SK-N-SH (cell line): Measurements from ENCODE around the gene BEX5. TPM values are rescaled to one million over a fixed set of nuclear protein-coding genes. Genes with fewer than 3 reads are reported as not detected.

Experiments
- CTCF ChIA-PET: fragments of 300-600, 350-600 bp; formaldehyde crosslinking; extraction: SDS; loops from one replicate; lab custom pipeline; 2021; lab: Yijun Ruan, JAX
- POLR2A ChIA-PET: fragments of 350-600 bp; sonication (Branson Sonifier 250); formaldehyde crosslinking; extraction: SDS; loops from one replicate; lab custom pipeline; 2020; ENCODE audit warnings: antibody characterized with exemption, inconsistent platforms; lab: Yijun Ruan, JAX
- DNase-seq: peaks from one replicate; pipeline ENCODE4 v3.0.0; 2012
- H2AFZ ChIP-seq: fragments of 200-600 bp; sonication (generic); 2 replicates; pipeline ENCODE4 v1.8.1; 2016; ENCODE audit warnings: antibody characterized with exemption, mild to moderate bottlenecking, low read depth
- H3F3A ChIP-seq: fragments of 200-600 bp; sonication (generic); replicated peaks from 2 replicates; pipeline ENCODE3; 2016; ENCODE audit warnings: antibody characterized with exemption, mild to moderate bottlenecking; ENCODE audit not compliant: insufficient read depth
- H3K27ac ChIP-seq, 2 experiments: fragments of 200-500 bp in 1 of 2; fragments of 200-600 bp in 1 of 2; sonication (Bioruptor generic) in 1 of 2; sonication (generic), shearing (Covaris generic) in 1 of 2; 2 replicates each; pipeline versions ENCODE4 v1.5.1 to v1.6.1; 2014 to 2016; ENCODE audit warnings: low read depth in 2 of 2, inconsistent platforms in 1 of 2, low read length in 1 of 2, mild to moderate bottlenecking in 1 of 2, mixed read lengths in 1 of 2
- H3K27me3 ChIP-seq: fragments of 200-600 bp; sonication (generic), shearing (Covaris generic); 2 replicates; pipeline ENCODE4 v1.6.1; 2016; ENCODE audit warnings: mixed run types; ENCODE audit not compliant: insufficient read depth
- H3K36me3 ChIP-seq, 2 experiments: fragments of 200-500 bp in 1 of 2; fragments of 200-600 bp in 1 of 2; sonication (Bioruptor generic) in 1 of 2; sonication (generic) in 1 of 2; replicated peaks in 1 of 2; 2 replicates each; pipeline versions ENCODE3 to v1.5.1; 2014 to 2016; ENCODE audit warnings: low read length in 1 of 2, mild to moderate bottlenecking in 1 of 2; ENCODE audit not compliant: insufficient read depth in 2 of 2, control insufficient read depth in 1 of 2
- H3K4me1 ChIP-seq, 2 experiments: fragments of 200-500 bp in 1 of 2; fragments of 200-600 bp in 1 of 2; sonication (Bioruptor generic) in 1 of 2; sonication (generic), shearing (Covaris generic) in 1 of 2; 2 replicates each; pipeline versions ENCODE4 v1.5.1 to v1.6.1; 2014 to 2016; ENCODE audit warnings: low read depth in 1 of 2, low read length in 1 of 2, mixed run types in 1 of 2; ENCODE audit not compliant: insufficient read depth in 2 of 2, control insufficient read depth in 1 of 2
- H3K4me2 ChIP-seq: fragments of 200-600 bp; sonication (generic), shearing (Covaris generic); 2 replicates; pipeline ENCODE4 v1.6.1; 2017; ENCODE audit warnings: mixed run types
- H3K4me3 ChIP-seq, 2 experiments: fragments of 200-500 bp in 1 of 2; fragments of 200-600 bp in 1 of 2; sonication (Bioruptor generic) in 1 of 2; sonication (generic), shearing (Covaris generic) in 1 of 2; 2 replicates each; pipeline versions ENCODE4 v1.5.1 to v1.8.1; 2014 to 2016; ENCODE audit warnings: low read depth in 2 of 2, inconsistent platforms in 1 of 2, low read length in 1 of 2, mild to moderate bottlenecking in 1 of 2, mixed read lengths in 1 of 2, moderate library complexity in 1 of 2
- H3K79me2 ChIP-seq: fragments of 200-600 bp; sonication (generic); 2 replicates; pipeline ENCODE4 v1.8.1; 2017; ENCODE audit warnings: mild to moderate bottlenecking; ENCODE audit not compliant: insufficient read depth
- H3K9ac ChIP-seq: fragments of 200-600 bp; sonication (generic); 2 replicates; pipeline ENCODE4 v1.6.1; 2017; ENCODE audit warnings: mixed run types
- H3K9me2 ChIP-seq: fragments of 200-600 bp; sonication (generic); 2 replicates; pipeline ENCODE4 v1.6.1; 2017; ENCODE audit warnings: mixed run types
- H3K9me3 ChIP-seq: fragments of 200-600 bp; sonication (generic); 2 replicates; pipeline ENCODE4 v1.6.1; 2017; ENCODE audit warnings: mixed run types, mild to moderate bottlenecking, moderate library complexity
- H4K20me1 ChIP-seq: fragments of 200-600 bp; sonication (generic); 2 replicates; pipeline ENCODE4 v1.6.1; 2017; ENCODE audit warnings: mild to moderate bottlenecking, mixed run types; ENCODE audit not compliant: insufficient read depth
- CHD2 ChIP-seq: fragments of 150-350 bp; IDR thresholded peaks from 2 replicates; pipeline ENCODE4 v1.6.1; 2018; ENCODE audit warnings: low read length; ENCODE audit not compliant: partially characterized antibody
- CTCF ChIP-seq: fragments of 200-600 bp; sonication (generic); IDR thresholded peaks from 2 replicates; pipeline ENCODE4 v1.6.1; 2017; ENCODE audit warnings: antibody characterized with exemption, mild to moderate bottlenecking, moderate library complexity
- EZH2phosphoT487 ChIP-seq: fragments of 200-600 bp; sonication (generic); IDR thresholded peaks from 2 replicates; pipeline ENCODE4 v1.6.1; 2017; ENCODE audit warnings: low read depth, mixed run types, mild to moderate bottlenecking, antibody characterized with exemption, moderate library complexity, borderline replicate concordance
- FOXJ3 ChIP-seq: sonication (generic); formaldehyde crosslinking; IDR thresholded peaks from 2 replicates; pipeline ENCODE4 v1.5.1; 2020; ENCODE audit warnings: mild to moderate bottlenecking, missing genetic modification reagents
- FOXM1 ChIP-seq: IDR thresholded peaks from 2 replicates; pipeline ENCODE4 v1.4.0; 2012; ENCODE audit warnings: low read depth, mild to moderate bottlenecking
- MEF2A ChIP-seq: IDR thresholded peaks from 2 replicates; pipeline ENCODE4 v1.4.0; 2012; ENCODE audit warnings: low read depth, borderline replicate concordance
- MXI1 ChIP-seq: IDR thresholded peaks from 2 replicates; pipeline ENCODE4 v1.6.1; 2012; ENCODE audit warnings: mild to moderate bottlenecking, low read depth, low read length, improper control_type of control experiment
- NFIC ChIP-seq: IDR thresholded peaks from 2 replicates; pipeline ENCODE4 v1.4.0; 2012; ENCODE audit warnings: borderline replicate concordance
- NRF1 ChIP-seq: IDR thresholded peaks from 2 replicates; pipeline ENCODE4 v1.6.1; 2012; ENCODE audit warnings: low read depth, mild to moderate bottlenecking, low read length
- POLR2AphosphoS5 ChIP-seq: IDR thresholded peaks from 2 replicates; pipeline ENCODE4 v1.6.1; 2012; ENCODE audit warnings: low read depth, low read length
- RCOR1 ChIP-seq: fragments of 150-350 bp; IDR thresholded peaks from 2 replicates; pipeline ENCODE4 v1.6.1; 2017; ENCODE audit warnings: antibody characterized with exemption, low read length
- RFX5 ChIP-seq: IDR thresholded peaks from 2 replicates; pipeline ENCODE4 v1.6.1; 2012; ENCODE audit warnings: mild to moderate bottlenecking, improper control_type of control experiment, low read length
- SIN3A ChIP-seq: IDR thresholded peaks from 2 replicates; pipeline ENCODE4 v1.6.1; 2012; ENCODE audit warnings: low read depth, mild to moderate bottlenecking, low read length, moderate library complexity, borderline replicate concordance
- SMC3 ChIP-seq: IDR thresholded peaks from 2 replicates; pipeline ENCODE4 v1.6.1; 2012; ENCODE audit warnings: low read depth, low read length, improper control_type of control experiment
- TAF1 ChIP-seq: IDR thresholded peaks from 2 replicates; pipeline ENCODE4 v1.6.1; 2012; ENCODE audit warnings: low read depth, mild to moderate bottlenecking, low read length, moderate library complexity, borderline replicate concordance
- TCF12 ChIP-seq: IDR thresholded peaks from 2 replicates; pipeline ENCODE4 v1.4.0; 2012
- TEAD4 ChIP-seq: IDR thresholded peaks from 2 replicates; pipeline ENCODE4 v1.4.0; 2012; ENCODE audit warnings: mild to moderate bottlenecking, borderline replicate concordance; ENCODE audit not compliant: insufficient read depth
- WGBS: methylation state at CpG from one replicate; pipeline ENCODE4 v1.1.6; 2017; ENCODE audit warnings: low lambda C conversion rate; 5-methylcytosine and 5-hydroxymethylcytosine counted together
- polyA plus RNA-seq, 3 experiments: library from polyadenylated mRNA; depleted of rRNA; stranded (reverse); fragments of >200 nt; gene quantifications; 2 replicates each; pipeline ENCODE4 v1.2.3, GENCODE V29; 2012
- TF ChIP-seq, protein P1 (sequence below): fragments of 150-350 bp; IDR thresholded peaks from 2 replicates; pipeline ENCODE4 v1.6.1; 2017; ENCODE audit warnings: antibody characterized with exemption, low read length, low read depth, borderline replicate concordance
- TF ChIP-seq, protein P2 (sequence below): IDR thresholded peaks from 2 replicates; pipeline ENCODE4 v1.6.1; 2012; ENCODE audit warnings: mild to moderate bottlenecking, low read depth, low read length, moderate library complexity
- TF ChIP-seq, protein P3 (sequence below): fragments of 150-350 bp; IDR thresholded peaks from 2 replicates; pipeline ENCODE4 v1.6.1; 2016; ENCODE audit warnings: mild to moderate bottlenecking, low read depth, low read length

The BEX5 gene
- 0.10 and 0.12 TPM in 2 replicates for polyA plus RNA-seq (2012; rRNA removed)
- 0.21 and 0.27 TPM in 2 replicates for polyA plus RNA-seq (2012; cell fraction: cytosol; rRNA removed)
- not detected in 2 replicates for polyA plus RNA-seq (2012; cell fraction: nucleus; rRNA removed)

- H3K27me3 ChIP-seq = peaks cover 13% of the 10 kb centered on the region; the same call in 1 of the 2 replicates
- H3K79me2 ChIP-seq = no peaks in the 10 kb centered on the region
- peak; percentile 53 for DNase-seq
- H2AFZ ChIP-seq = no peak within 1 kb of the TSS
- TF ChIP-seq NRF1 (no peak), SIN3A (no peak), TCF12 (no peak), TAF1 (no peak), NFIC (no peak)
- TF ChIP-seq, protein P1, sequence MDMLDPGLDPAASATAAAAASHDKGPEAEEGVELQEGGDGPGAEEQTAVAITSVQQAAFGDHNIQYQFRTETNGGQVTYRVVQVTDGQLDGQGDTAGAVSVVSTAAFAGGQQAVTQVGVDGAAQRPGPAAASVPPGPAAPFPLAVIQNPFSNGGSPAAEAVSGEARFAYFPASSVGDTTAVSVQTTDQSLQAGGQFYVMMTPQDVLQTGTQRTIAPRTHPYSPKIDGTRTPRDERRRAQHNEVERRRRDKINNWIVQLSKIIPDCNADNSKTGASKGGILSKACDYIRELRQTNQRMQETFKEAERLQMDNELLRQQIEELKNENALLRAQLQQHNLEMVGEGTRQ = no peak
- ChIA-PET POLR2A (no interaction called here), CTCF (no interaction called here)
- no peaks in the 10 kb centered on the region for H3K4me1 ChIP-seq
- H3K4me2 ChIP-seq = no peak within 1 kb of the TSS; the same call in 1 of the 2 replicates
- H3K9ac ChIP-seq = no peak within 1 kb of the TSS
- no peaks in the 10 kb centered on the region for H3K36me3 ChIP-seq
- 3% methylated on average over 7 of the region's 15 CpGs for WGBS
- H3K9me3 ChIP-seq = no peaks in the 10 kb centered on the region
- H3K9me2 ChIP-seq = no peaks in the 10 kb centered on the region
- no peaks in the 10 kb centered on the region for H3F3A ChIP-seq
- peak within 1 kb of the TSS; percentile 32 to 39; a peak in 3 of 4 replicates for H3K4me3 ChIP-seq
- no peak within 1 kb of the TSS for H3K27ac ChIP-seq
- no peaks in the 10 kb centered on the region for H4K20me1 ChIP-seq
These were observed at the start of gene BEX5 for GRCh38 chrX:102155806-102156179. Gene BEX5, minus strand, starts transcription at chrX:102155977. Its CDS starts 1,712 bp downstream, at chrX:102154265.

- H3K4me1 ChIP-seq = no peaks in the 10 kb centered on the region
- no peaks in the 10 kb centered on the region for H3K27me3 ChIP-seq
- POLR2A ChIA-PET = no interaction called here
- CTCF ChIA-PET = no interaction called here
- H3K79me2 ChIP-seq = no peaks in the 10 kb centered on the region
- H3K9ac ChIP-seq = no peak overlapping the region
- no peaks in the 10 kb centered on the region for H3K9me3 ChIP-seq
- H3K9me2 ChIP-seq = no peaks in the 10 kb centered on the region
- no peak overlapping the region for H3K4me3 ChIP-seq
- WGBS = 10% methylated on average over 7 of the region's 7 CpGs
- H4K20me1 ChIP-seq = no peaks in the 10 kb centered on the region
- H3F3A ChIP-seq = no peaks in the 10 kb centered on the region
- DNase-seq = no peak
- H3K36me3 ChIP-seq = no peaks in the 10 kb centered on the region
- H3K27ac ChIP-seq = no peak overlapping the region
- no peak overlapping the region for H3K4me2 ChIP-seq
- H2AFZ ChIP-seq = no peak overlapping the region
- TF ChIP-seq RFX5 = no peak
- TF ChIP-seq, protein P2, sequence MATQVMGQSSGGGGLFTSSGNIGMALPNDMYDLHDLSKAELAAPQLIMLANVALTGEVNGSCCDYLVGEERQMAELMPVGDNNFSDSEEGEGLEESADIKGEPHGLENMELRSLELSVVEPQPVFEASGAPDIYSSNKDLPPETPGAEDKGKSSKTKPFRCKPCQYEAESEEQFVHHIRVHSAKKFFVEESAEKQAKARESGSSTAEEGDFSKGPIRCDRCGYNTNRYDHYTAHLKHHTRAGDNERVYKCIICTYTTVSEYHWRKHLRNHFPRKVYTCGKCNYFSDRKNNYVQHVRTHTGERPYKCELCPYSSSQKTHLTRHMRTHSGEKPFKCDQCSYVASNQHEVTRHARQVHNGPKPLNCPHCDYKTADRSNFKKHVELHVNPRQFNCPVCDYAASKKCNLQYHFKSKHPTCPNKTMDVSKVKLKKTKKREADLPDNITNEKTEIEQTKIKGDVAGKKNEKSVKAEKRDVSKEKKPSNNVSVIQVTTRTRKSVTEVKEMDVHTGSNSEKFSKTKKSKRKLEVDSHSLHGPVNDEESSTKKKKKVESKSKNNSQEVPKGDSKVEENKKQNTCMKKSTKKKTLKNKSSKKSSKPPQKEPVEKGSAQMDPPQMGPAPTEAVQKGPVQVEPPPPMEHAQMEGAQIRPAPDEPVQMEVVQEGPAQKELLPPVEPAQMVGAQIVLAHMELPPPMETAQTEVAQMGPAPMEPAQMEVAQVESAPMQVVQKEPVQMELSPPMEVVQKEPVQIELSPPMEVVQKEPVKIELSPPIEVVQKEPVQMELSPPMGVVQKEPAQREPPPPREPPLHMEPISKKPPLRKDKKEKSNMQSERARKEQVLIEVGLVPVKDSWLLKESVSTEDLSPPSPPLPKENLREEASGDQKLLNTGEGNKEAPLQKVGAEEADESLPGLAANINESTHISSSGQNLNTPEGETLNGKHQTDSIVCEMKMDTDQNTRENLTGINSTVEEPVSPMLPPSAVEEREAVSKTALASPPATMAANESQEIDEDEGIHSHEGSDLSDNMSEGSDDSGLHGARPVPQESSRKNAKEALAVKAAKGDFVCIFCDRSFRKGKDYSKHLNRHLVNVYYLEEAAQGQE = no peak
- no peak for TF ChIP-seq EZH2phosphoT487
- TF ChIP-seq SIN3A = no peak
- no peak for TF ChIP-seq CTCF
- TF ChIP-seq MEF2A = no peak
- no peak for TF ChIP-seq CHD2
- TF ChIP-seq TEAD4 = no peak
- TF ChIP-seq RCOR1 = no peak
- no peak for TF ChIP-seq MXI1
- TF ChIP-seq POLR2AphosphoS5 = no peak
- TF ChIP-seq SMC3 = no peak
- TF ChIP-seq, protein P3, sequence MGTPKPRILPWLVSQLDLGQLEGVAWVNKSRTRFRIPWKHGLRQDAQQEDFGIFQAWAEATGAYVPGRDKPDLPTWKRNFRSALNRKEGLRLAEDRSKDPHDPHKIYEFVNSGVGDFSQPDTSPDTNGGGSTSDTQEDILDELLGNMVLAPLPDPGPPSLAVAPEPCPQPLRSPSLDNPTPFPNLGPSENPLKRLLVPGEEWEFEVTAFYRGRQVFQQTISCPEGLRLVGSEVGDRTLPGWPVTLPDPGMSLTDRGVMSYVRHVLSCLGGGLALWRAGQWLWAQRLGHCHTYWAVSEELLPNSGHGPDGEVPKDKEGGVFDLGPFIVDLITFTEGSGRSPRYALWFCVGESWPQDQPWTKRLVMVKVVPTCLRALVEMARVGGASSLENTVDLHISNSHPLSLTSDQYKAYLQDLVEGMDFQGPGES = no peak
- no peak for TF ChIP-seq FOXJ3
- no peak for TF ChIP-seq NRF1
- TF ChIP-seq FOXM1 = no peak
These were observed 30.4 kb upstream of the BEX5 start for GRCh38 chrX:102185967-102186720.
